K562 (cell line): ENCODE measurements around the gene STAG2. TPM values are rescaled to one million over a fixed set of nuclear protein-coding genes. Genes with fewer than 3 reads are reported as not detected.
A peak's percentile ranks its signal among the peaks of the same experiment; 100 is the strongest.

ENCODE experiments used
- CHD2 ChIP-seq: IDR thresholded peaks from 2 replicates; pipeline ENCODE4 v1.6.1; 2011; ENCODE audit warnings: low read depth, low read length
- DPF2 ChIP-seq: fragments of 450-650 bp; IDR thresholded peaks from 2 replicates; pipeline ENCODE4 v1.6.1; 2016
- EP400 ChIP-seq: fragments of 450-650 bp; IDR thresholded peaks from 2 replicates; pipeline ENCODE4 v1.6.1; 2017; ENCODE audit warnings: antibody characterized with exemption, mild to moderate bottlenecking, moderate library complexity
- FOXA3 ChIP-seq, 2 experiments: fragments of 450-650 bp in 1 of 2; sonication (generic) in 1 of 2; formaldehyde crosslinking; IDR thresholded peaks in 1 of 2; conservative IDR thresholded peaks in 1 of 2; 2 replicates each; pipeline versions ENCODE4 v1.4.0 to v1.8.0; 2020 to 2022; ENCODE audit warnings: mild to moderate bottlenecking in 2 of 2, missing genetic modification reagents in 1 of 2
- KLF10 ChIP-seq: fragments of 250-450 bp; sonication (Bioruptor Pico); IDR thresholded peaks from 2 replicates; pipeline ENCODE4 v1.6.1; 2021; ENCODE audit warnings: matching md5 sums
- MBD2 ChIP-seq: sonication (generic); IDR thresholded peaks from 2 replicates; pipeline ENCODE4 v1.6.1; 2016; ENCODE audit warnings: low read depth, borderline replicate concordance
- RBBP5 ChIP-seq: fragments of 200-600 bp; sonication (generic); IDR thresholded peaks from 2 replicates; pipeline ENCODE4 v1.6.1; 2012; ENCODE audit warnings: borderline replicate concordance, mild to moderate bottlenecking, low read length, control low read depth, inconsistent platforms; ENCODE audit not compliant: insufficient read depth, poor library complexity, severe bottlenecking
- TEAD4 ChIP-seq, 2 experiments: sonication (generic) in 1 of 2; formaldehyde crosslinking in 1 of 2; IDR thresholded peaks; 2 replicates each; pipeline versions ENCODE4 v1.6.1 to v1.8.0; 2012 to 2022; ENCODE audit warnings: borderline replicate concordance in 1 of 2, inconsistent platforms in 1 of 2, low read length in 1 of 2, mild to moderate bottlenecking in 1 of 2, missing genetic modification reagents in 1 of 2
- ZFP36 ChIP-seq: fragments of 150-350 bp; IDR thresholded peaks from 2 replicates; pipeline ENCODE4 v1.6.1; 2018; ENCODE audit warnings: low read length, low read depth; ENCODE audit not compliant: partially characterized antibody
- polyA plus RNA-seq, 8 experiments: library from polyadenylated mRNA; depleted of rRNA in 4 of 8; stranded (reverse) in 5 of 8; unstranded in 3 of 8; fragments of >200 nt; fragmentation: Nextera tagmentation in 2 of 8; fragmentation: Illumina TruSeq in 1 of 8; extraction: Ambion mirVana in 2 of 8; extraction: Trizol in 1 of 8; gene quantifications; 2 replicates each; pipeline versions ENCODE4 v1.2.1 to v1.2.3, GENCODE V29; 2011 to 2014; ENCODE audit warnings: inconsistent platforms in 1 of 8, missing spikeins in 1 of 8
- total RNA-seq, 7 experiments: library from RNA; depleted of rRNA in 6 of 7; stranded (reverse); fragments of >200 nt in 6 of 7; fragmentation: Illumina TruSeq in 2 of 7; extraction: Trizol in 2 of 7; gene quantifications; 2 replicates each; pipeline versions ENCODE4 v1.2.1 to v1.2.3, GENCODE V29; 2011 to 2021; ENCODE audit warnings: low replicate concordance in 1 of 7
- TF ChIP-seq, protein P1 (sequence below): fragments of 450-650 bp; IDR thresholded peaks from 2 replicates; pipeline ENCODE4 v1.7.1; 2018; ENCODE audit warnings: mild to moderate bottlenecking, low read depth; ENCODE audit not compliant: partially characterized antibody
- TF ChIP-seq, protein P2 (sequence below): sonication (generic); formaldehyde crosslinking; IDR thresholded peaks from 2 replicates; pipeline ENCODE4 v1.8.1; 2022; ENCODE audit warnings: missing genetic modification reagents

STAG2 gene
- total and polyA plus RNA-seq, 9 of the 15 experiments (the other 6 are each of a cell fraction or from before 2014, with no cell fraction given): 40.3 to 133 (median 90.1) TPM

DNA sequence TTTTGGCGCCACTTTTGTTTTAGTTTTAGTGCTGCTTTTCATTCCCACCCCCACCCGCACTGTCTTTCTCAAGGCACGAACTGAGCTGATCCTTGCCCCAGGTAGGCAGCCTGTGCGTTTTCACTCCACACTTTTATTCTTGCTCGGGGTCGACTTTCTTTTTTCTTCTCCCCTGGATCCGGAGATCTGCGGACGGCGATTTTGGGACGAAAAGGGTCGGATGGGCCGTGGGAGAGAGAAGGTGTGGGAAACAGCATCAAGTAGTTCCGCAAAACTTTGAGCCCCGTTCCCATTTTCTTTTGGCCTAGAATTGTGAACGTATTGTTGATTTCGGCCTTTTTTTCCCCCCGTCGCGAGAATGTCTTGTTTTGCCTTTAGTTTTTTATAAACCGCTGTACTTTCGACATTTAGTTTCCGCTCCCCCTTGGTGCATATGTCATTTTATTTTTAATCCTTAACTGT is 531 bp downstream of the STAG2 start (continued):
- TF ChIP-seq TEAD4 (IDR thresholded peaks at IDR 0.05; ENCODE audit: low read length): no peak
- no peak for TF ChIP-seq TEAD4 (CRISPR knock-in tag; IDR thresholded peaks at IDR 0.05; ENCODE audit: borderline replicate concordance)
- no peak for TF ChIP-seq FOXA3 (CRISPR knock-in tag; conservative IDR thresholded peaks at IDR 0.05 in 1 of 2, IDR thresholded peaks at IDR 0.05 in 1 of 2)
- TF ChIP-seq DPF2: no peak
- TF ChIP-seq CHD2: peak; percentile 33; the same call in 1 of the 2 replicates
- TF ChIP-seq KLF10 (CRISPR knock-in tag): no peak
- no peak for TF ChIP-seq ZFP36
- TF ChIP-seq RBBP5: peak; percentile 27
- TF ChIP-seq MBD2: no peak
- 0 out of 2 replicates have a peak, but pooled peaks have one; percentile 47 for TF ChIP-seq EP400
- TF ChIP-seq, protein P1, sequence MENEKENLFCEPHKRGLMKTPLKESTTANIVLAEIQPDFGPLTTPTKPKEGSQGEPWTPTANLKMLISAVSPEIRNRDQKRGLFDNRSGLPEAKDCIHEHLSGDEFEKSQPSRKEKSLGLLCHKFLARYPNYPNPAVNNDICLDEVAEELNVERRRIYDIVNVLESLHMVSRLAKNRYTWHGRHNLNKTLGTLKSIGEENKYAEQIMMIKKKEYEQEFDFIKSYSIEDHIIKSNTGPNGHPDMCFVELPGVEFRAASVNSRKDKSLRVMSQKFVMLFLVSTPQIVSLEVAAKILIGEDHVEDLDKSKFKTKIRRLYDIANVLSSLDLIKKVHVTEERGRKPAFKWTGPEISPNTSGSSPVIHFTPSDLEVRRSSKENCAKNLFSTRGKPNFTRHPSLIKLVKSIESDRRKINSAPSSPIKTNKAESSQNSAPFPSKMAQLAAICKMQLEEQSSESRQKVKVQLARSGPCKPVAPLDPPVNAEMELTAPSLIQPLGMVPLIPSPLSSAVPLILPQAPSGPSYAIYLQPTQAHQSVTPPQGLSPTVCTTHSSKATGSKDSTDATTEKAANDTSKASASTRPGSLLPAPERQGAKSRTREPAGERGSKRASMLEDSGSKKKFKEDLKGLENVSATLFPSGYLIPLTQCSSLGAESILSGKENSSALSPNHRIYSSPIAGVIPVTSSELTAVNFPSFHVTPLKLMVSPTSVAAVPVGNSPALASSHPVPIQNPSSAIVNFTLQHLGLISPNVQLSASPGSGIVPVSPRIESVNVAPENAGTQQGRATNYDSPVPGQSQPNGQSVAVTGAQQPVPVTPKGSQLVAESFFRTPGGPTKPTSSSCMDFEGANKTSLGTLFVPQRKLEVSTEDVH: peak; percentile 12
- TF ChIP-seq, protein P2, sequence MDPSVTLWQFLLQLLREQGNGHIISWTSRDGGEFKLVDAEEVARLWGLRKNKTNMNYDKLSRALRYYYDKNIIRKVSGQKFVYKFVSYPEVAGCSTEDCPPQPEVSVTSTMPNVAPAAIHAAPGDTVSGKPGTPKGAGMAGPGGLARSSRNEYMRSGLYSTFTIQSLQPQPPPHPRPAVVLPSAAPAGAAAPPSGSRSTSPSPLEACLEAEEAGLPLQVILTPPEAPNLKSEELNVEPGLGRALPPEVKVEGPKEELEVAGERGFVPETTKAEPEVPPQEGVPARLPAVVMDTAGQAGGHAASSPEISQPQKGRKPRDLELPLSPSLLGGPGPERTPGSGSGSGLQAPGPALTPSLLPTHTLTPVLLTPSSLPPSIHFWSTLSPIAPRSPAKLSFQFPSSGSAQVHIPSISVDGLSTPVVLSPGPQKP (CRISPR knock-in tag): no peak
